ENCODE data around the gene TTLL8.

TTLL8 gene

GRCh38 chr22:50061824-50062355, 3.8 kb upstream of the TTLL8 start:
- no peak for DNase-seq (ENCODE audit: low spot score)

GRCh38 chr22:50061141-50061823, 3.2 kb upstream of the TTLL8 start:
- no peak for DNase-seq (ENCODE audit: low spot score)

GRCh38 chr22:50060441-50061140, 2.5 kb upstream of the TTLL8 start:
- DNase-seq (ENCODE audit: low spot score), result no peak

DNA sequence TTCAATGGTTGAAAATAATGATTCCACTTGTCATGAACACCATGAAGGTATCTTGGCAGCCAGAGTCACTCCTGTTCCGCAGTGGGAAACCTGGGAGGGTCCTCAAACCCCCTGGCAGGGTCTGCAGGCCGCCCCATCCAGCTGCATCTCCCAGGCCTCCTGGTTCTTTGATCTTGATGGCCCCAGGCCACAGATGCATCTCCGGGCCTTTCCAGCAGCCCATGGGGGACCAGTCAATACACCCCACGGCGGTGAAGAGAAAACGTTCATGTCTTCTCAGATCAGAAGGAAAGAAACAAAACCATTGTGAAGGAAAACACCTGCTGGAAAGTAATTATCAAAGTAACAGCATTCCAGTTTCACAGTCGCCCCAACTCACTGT, 1.8 kb upstream of the TTLL8 start:
- no peak for DNase-seq (ENCODE audit: low spot score)

DNA sequence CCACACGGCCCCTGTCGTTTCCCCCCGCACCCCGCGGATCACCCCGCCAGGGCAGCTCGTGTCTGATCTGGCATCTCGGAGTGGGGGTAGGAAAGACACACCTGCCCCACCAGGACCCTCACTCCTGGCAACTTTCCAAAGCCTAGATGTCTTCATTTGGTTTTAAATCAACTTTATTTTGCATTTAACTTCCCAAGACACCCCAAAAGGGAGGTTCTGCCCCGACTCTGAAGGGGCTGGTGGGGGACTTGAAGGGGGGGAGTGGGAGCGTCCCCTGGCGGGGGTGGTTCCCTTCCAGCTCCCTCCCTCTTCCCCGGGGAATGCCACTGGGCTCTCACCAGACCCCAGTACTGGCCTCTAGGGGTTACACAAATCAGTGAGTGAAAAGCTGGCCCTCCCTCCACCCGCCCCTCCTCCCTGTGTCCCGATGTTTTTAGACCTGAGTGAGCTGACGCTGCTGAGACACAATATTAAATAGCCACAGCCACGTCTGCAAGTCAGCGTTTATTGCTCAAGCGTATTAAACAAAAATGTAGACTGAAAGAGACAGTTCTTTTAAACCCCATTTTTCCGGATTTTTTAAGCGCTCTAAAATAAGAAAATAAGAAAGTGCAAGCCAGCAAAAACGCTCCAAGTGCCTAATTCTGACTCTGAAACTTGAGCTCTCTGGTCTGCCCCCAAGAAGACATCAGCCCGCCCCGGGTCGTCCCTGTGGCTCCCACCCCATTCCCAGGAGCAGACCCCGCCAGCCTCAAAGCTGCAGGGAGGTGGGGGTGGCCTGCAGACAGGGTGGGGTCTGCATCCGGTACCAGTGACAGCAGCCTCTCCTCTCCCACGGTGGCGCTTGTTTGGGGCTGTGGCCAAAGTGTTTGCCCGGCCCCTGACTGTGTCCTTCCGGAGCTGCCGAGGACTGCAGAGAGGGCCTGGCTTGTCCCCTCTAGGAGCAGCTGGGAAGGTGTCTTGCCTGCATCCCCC, 1.1 kb upstream of the TTLL8 start:
- DNase-seq (ENCODE audit: low spot score), result peak; percentile 18

DNA sequence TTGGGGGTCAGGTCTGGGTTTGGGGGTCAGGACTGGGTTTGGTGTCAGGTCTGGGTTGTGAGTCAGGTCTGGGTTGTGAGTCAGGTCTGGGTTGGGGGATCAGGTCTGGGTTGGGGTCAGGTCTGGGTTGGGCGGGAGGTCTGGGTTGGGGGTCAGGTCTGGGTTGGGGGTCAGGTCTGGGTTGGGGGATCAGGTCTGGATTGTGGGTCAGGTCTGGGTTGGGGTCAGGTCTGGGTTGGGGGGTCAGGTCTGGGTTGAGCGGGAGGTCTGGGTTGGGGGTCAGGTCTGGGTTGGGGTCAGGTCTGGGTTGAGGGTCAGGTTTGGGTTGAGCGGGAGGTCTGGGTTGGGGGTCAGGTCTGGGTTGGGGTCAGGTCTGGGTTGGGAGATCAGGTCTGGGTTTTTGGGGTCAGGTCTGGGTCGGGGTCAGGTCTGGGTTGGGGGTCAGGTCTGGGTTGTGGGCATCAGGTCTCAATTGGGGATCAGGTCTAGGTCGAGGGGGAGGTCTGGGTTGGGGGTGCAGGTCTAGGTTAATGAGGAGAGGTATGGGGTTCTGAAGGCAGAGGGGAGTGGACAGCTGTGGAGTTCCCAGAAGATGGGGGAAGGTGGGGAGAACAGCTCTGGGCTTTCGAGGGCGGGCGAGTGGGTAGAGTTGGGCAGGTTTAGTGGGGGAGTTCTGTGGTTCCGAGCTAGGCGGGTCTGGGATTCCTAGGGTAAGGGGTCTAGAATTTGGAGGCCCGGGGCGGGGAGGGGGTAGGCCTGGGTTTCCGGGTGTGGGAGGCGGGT, 629 bp downstream of the TTLL8 start:
- no peak for DNase-seq (ENCODE audit: low spot score)

DNA sequence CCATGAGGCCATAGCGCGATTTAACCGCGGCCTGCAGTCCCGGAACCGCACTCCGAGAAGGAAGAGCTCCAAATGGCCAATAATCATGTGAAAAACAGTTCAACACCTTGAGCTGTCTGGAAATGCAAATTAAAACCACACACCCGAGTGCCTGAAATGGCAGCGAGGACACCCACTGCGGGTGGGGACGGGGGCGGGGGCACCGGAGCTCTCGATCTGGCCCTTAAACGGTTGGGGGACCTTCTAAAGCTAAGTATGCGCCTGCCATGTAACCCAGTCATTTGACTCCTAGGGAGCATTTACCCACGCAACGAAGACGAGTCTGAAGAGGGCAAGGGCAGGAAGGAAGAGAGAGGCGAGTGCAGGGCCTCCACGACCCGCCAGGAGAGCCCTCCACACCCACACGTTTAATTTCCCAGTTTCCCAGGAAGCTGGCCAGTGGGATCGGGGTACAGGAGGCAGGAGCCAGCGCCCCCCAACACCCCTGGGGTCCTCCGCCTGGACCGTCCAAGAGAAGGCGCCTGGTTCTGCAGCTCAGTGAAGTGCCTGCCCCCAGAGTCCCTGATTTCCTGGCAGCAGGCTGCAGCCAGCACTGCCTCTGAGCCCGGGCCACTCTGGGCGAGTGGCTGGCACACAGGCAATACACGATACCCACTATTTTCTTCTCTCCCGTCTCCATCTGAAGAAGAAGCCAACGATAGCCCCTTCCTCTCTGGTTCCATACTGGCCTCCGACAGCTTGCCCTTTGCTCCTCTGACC, 1.7 kb downstream of the TTLL8 start:
- DNase-seq (ENCODE audit: low spot score), result no peak

- no peak for DNase-seq (ENCODE audit: low spot score)
Observed at GRCh38 chr22:50053861-50054260, 4.2 kb downstream of the TTLL8 start.

DNA sequence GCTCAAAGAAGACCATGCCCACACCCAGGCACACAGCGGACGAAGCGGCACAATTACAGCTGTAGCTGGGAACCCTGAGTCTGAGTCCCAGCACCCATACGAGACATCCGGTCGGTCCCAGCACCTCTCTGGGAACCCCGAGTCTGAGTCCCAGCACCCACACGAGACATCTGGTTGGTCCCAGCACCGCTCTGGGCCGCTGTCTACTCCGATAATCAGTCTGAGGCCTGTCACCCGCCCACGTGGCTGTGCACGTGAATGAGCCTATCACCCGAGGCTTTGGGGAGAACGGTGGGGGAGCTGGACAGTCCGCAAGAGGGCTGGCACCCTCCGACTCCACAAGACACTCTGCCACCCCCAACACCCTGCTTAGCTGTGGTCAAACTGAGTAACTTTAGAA, 6.2 kb downstream of the TTLL8 start:
- no peak for DNase-seq (ENCODE audit: low spot score)

- no peak for DNase-seq (ENCODE audit: low spot score)
Observed at GRCh38 chr22:50049299-50050195, 8.6 kb downstream of the TTLL8 start.

- no peak for DNase-seq (ENCODE audit: low spot score)
Observed at GRCh38 chr22:50048836-50049235, 9.3 kb downstream of the TTLL8 start.

- DNase-seq (ENCODE audit: low spot score), result no peak
Observed at GRCh38 chr22:50048061-50048765, 9.9 kb downstream of the TTLL8 start.

GRCh38 chr22:50047346-50047745, 10.8 kb downstream of the TTLL8 start:
- no peak for DNase-seq (ENCODE audit: low spot score)

GRCh38 chr22:50046481-50047245, 11.4 kb downstream of the TTLL8 start:
- DNase-seq (ENCODE audit: low spot score), result no peak

DNA sequence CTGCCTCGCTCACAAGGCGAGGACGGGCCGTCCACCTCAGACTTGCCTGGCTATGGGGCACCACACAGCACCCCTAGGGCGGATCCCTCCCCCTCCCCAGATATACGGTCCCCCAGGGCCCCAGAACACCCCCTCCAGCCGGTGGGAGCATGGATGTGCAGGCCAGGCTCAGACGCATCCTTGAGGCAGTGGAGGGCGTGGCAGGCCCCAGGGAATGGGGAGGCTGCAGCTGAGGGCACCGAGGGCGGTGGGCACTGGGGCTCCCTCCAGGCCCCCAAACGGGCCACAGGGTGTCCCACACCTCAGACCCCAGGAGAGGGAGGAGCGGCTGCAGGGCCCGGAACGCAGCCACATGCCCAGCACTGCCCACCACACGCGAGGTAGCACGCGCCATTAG, 12.1 kb downstream of the TTLL8 start:
- DNase-seq (ENCODE audit: low spot score), result no peak

- no peak for DNase-seq (ENCODE audit: low spot score)
Observed at GRCh38 chr22:50045211-50046018, 12.7 kb downstream of the TTLL8 start.

DNA sequence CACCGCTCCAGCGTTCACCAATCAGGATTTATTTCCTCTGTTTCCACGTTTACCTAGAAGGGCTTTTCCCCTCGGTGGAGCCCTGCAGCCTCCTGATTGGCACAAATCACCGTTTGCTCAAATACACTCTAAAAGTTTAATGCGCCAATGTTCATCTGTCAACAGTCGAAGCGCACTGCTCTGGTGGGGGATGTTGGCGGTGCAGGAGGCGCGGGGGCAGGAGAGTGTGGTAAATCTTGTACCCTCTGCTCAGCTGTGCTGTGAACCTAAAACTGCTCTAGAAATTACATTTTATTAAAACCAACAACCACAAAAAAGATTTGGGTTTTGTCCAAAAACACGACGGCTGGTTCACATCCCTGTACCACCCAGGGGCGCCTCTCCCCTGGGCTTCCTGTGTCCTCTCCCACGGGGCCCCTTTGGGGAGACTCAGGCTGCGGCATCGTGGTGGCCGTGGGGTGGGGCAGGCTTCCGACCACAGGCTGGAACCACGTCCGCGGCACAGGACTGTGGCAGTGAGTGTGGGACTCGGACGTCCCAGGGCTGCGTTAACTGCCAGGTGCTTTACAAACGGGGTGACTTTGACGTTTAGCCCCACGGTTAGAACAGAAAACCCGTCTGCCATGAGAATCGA, 13.5 kb downstream of the TTLL8 start:
- no peak for DNase-seq (ENCODE audit: low spot score)
